HepG2 (cell line): ENCODE results near the gene HDAC4. TPM values are rescaled to one million over a fixed set of nuclear protein-coding genes. Genes with fewer than 3 reads are reported as not detected.

Experiments used
- ATAC-seq: fragments of 200-7000 bp; cut with Tn5 transposase; 3 replicates; pipeline ENCODE4 v1.9.1; 2020; ENCODE audit warnings: mild to moderate bottlenecking, moderate library complexity
- BruUV-seq: library from RNA; stranded (reverse); fragments of 400-500 nt; replicated peaks from 2 replicates; lab custom pipeline; 2021; lab: Mats Ljungman, UMichigan
- CTCF ChIA-PET: fragments of 300-600 bp; formaldehyde crosslinking; extraction: SDS; loops from one replicate; lab custom pipeline; 2021; ENCODE audit warnings: low total read pairs, inconsistent platforms, low intra/inter-chr PET ratio; lab: Yijun Ruan, JAX
- POLR2A ChIA-PET: fragments of 350-600 bp; sonication (Branson Sonifier 250); formaldehyde crosslinking; loops from one replicate; lab custom pipeline; 2020; ENCODE audit warnings: antibody characterized with exemption, inconsistent platforms; lab: Yijun Ruan, JAX
- DNase-seq: peaks from one replicate; pipeline ENCODE4 v3.0.0-alpha.2; 2015; ENCODE audit warnings: low spot score
- FAIRE-seq: peaks from 3 replicates; lab custom pipeline; 2011; peaks lifted over from hg19 to GRCh38; lab: Jason Lieb, UNC
- H2AFZ ChIP-seq: one replicate; pipeline ENCODE4 v1.6.1; 2011; ENCODE audit warnings: low read length, inconsistent platforms
- H3K27ac ChIP-seq: fragments of 300-600 bp; 3 replicates; pipeline ENCODE4 v1.8.0; 2011; ENCODE audit warnings: mixed run types, mild to moderate bottlenecking, mixed read lengths, low read length, inconsistent platforms; ENCODE audit not compliant: insufficient read depth; ENCODE audit errors: extremely low read length
- H3K27me3 ChIP-seq, 2 experiments: fragments of 200-600 bp in 1 of 2; 2 replicates in 1 of 2; 3 replicates in 1 of 2; pipeline versions ENCODE4 v1.6.0 to v1.8.0; 2011; ENCODE audit warnings: low read length in 2 of 2, mild to moderate bottlenecking in 2 of 2, moderate library complexity in 2 of 2, inconsistent platforms in 1 of 2; ENCODE audit not compliant: insufficient read depth in 2 of 2, control insufficient read depth in 1 of 2
- H3K36me3 ChIP-seq, 2 experiments: fragments of 200-600 bp in 1 of 2; replicated peaks in 1 of 2; 2 replicates in 1 of 2; 3 replicates in 1 of 2; pipeline versions ENCODE4 v1.5.1 to v1.8.0; 2011; ENCODE audit warnings: low read length in 2 of 2, inconsistent platforms in 1 of 2; ENCODE audit not compliant: insufficient read depth in 2 of 2, control insufficient read depth in 1 of 2
- H3K4me1 ChIP-seq: 2 replicates; pipeline ENCODE4 v1.5.1; 2012; ENCODE audit warnings: low read length, inconsistent platforms; ENCODE audit not compliant: insufficient read depth
- H3K4me2 ChIP-seq: 2 replicates; pipeline ENCODE4 v1.6.0; 2011; ENCODE audit warnings: low read depth, low read length, inconsistent platforms
- H3K4me3 ChIP-seq, 3 experiments: fragments of 200-600 bp in 1 of 3; sonication (generic), shearing (Covaris generic) in 1 of 3; replicated peaks in 1 of 3; 2 replicates each; pipeline ENCODE4 v1.5.1; 2011 to 2016; ENCODE audit warnings: low read length in 3 of 3, inconsistent platforms in 2 of 3, low read depth in 2 of 3, mild to moderate bottlenecking in 2 of 3, control low read depth in 1 of 3, mixed read lengths in 1 of 3; ENCODE audit not compliant: insufficient read depth in 1 of 3
- H3K79me2 ChIP-seq: one replicate; pipeline ENCODE4 v1.6.1; 2011; ENCODE audit warnings: low read length, inconsistent platforms; ENCODE audit not compliant: insufficient read depth
- H3K9ac ChIP-seq: 2 replicates; pipeline ENCODE4 v1.6.0; 2011; ENCODE audit warnings: mild to moderate bottlenecking, low read depth, low read length, inconsistent platforms; ENCODE audit not compliant: insufficient read depth
- H3K9me3 ChIP-seq: 2 replicates; pipeline ENCODE4 v1.5.1; 2012; ENCODE audit warnings: mild to moderate bottlenecking, low read length
- H4K20me1 ChIP-seq: 2 replicates; pipeline ENCODE4 v1.6.0; 2011; ENCODE audit warnings: inconsistent platforms, mild to moderate bottlenecking, low read length, moderate library complexity; ENCODE audit not compliant: insufficient read depth
- HDAC6 ChIP-seq: fragments of 200-600 bp; sonication (generic); IDR thresholded peaks from 2 replicates; pipeline ENCODE4 v1.7.0; 2017; ENCODE audit warnings: mild to moderate bottlenecking, antibody characterized with exemption, low read length, low read depth
- MZF1 ChIP-seq: sonication (generic); formaldehyde crosslinking; IDR thresholded peaks from 2 replicates; pipeline ENCODE4 v1.8.1; 2023; ENCODE audit warnings: mild to moderate bottlenecking, missing genetic modification reagents, borderline replicate concordance
- NFYB ChIP-seq: sonication (generic); formaldehyde crosslinking; IDR thresholded peaks from 2 replicates; pipeline ENCODE4 v1.4.0; 2020; ENCODE audit warnings: missing genetic modification reagents
- TP53 ChIP-seq: sonication (generic); formaldehyde crosslinking; conservative IDR thresholded peaks from 2 replicates; pipeline ENCODE4 v1.4.0; 2020; ENCODE audit warnings: missing genetic modification reagents
- ZC3H13 ChIP-seq: sonication (generic); formaldehyde crosslinking; IDR thresholded peaks from 2 replicates; pipeline ENCODE4 v1.8.1; 2023; ENCODE audit warnings: mild to moderate bottlenecking, missing genetic modification reagents, moderate library complexity
- ZNF235 ChIP-seq: sonication (generic); formaldehyde crosslinking; IDR thresholded peaks from 2 replicates; pipeline ENCODE4 v1.8.1; 2023; ENCODE audit warnings: mild to moderate bottlenecking, missing genetic modification reagents, borderline replicate concordance
- WGBS: methylation state at CpG from one replicate; pipeline ENCODE4 v1.1.6; 2017; ENCODE audit warnings: low lambda C conversion rate; 5-methylcytosine and 5-hydroxymethylcytosine counted together
- in situ Hi-C: cut with HindIII; loops from 2 replicates; pipeline ENCODE4 v1.10.0; 2017; ENCODE audit warnings: low pct_unique_long_range_greater_than_20kb; ENCODE audit not compliant: extremely low pct_ligation_motif_present
- intact Hi-C: fragments of 100-400 bp; cut with micrococcal nuclease; formaldehyde crosslinking; loops from one replicate; pipeline ENCODE4 v1.10.0; 2022; ENCODE audit not compliant: unreplicated experiment
- polyA plus RNA-seq, 8 experiments: library from polyadenylated mRNA; depleted of rRNA in 3 of 8; stranded (reverse) in 7 of 8; unstranded in 1 of 8; fragments of >200 nt; fragmentation: Illumina TruSeq in 4 of 8; extraction: Trizol in 4 of 8; gene quantifications; 2 replicates each; pipeline versions ENCODE4 v1.2.1 to v1.2.3, GENCODE V29; 2011 to 2016; ENCODE audit warnings: low read depth in 4 of 8, missing spikeins in 1 of 8, mixed read lengths in 1 of 8; ENCODE audit not compliant: insufficient read depth in 1 of 8
- total RNA-seq, 5 experiments: library from RNA; depleted of rRNA; stranded (reverse); fragments of >200 nt; fragmentation: Illumina TruSeq; extraction: Trizol; gene quantifications; 2 replicates each; pipeline ENCODE4 v1.2.3, GENCODE V29; 2016; ENCODE audit warnings: low read depth in 1 of 5
- TF ChIP-seq, protein P1 (sequence below): sonication (generic); formaldehyde crosslinking; IDR thresholded peaks from 2 replicates; pipeline ENCODE4 v1.5.0; 2020; ENCODE audit warnings: missing genetic modification reagents
- TF ChIP-seq, protein P2 (sequence below): sonication (generic); formaldehyde crosslinking; IDR thresholded peaks from 2 replicates; pipeline ENCODE4 v1.4.0; 2020; ENCODE audit warnings: missing genetic modification reagents, mild to moderate bottlenecking, borderline replicate concordance
- TF ChIP-seq, protein P3 (sequence below): sonication (generic); formaldehyde crosslinking; conservative IDR thresholded peaks from 2 replicates; pipeline ENCODE4 v1.4.0; 2020; ENCODE audit warnings: missing genetic modification reagents
- TF ChIP-seq, protein P4 (sequence below): sonication (generic); formaldehyde crosslinking; IDR thresholded peaks from 2 replicates; pipeline ENCODE4 v1.4.0; 2020; ENCODE audit warnings: missing genetic modification reagents

Gene HDAC4
- total and polyA plus RNA-seq, 2 of the 13 experiments (the other 11 are each of a cell fraction or from before 2014, with no cell fraction given) = 10.1 to 11.5 TPM

DNA sequence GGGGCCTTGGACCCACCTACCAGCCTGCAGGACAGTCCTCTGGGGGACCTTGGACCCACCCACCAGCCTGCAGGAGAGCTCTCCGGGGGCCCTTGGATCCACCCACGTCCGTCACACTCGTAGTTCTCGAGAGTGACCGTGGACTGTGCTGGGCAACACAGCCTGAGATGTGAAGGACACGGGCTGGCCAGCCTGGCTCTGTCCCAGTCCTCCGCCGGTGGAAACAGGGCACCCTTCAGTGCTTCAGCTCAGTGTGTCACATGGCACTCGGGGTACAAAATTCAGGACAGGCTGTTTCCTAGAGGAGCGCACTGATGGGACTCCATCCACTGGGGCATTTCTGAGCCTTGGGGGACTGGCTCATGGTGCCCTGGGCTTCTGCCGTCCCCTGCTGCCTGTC, 341.0 kb downstream of the HDAC4 start:
- H3K27ac ChIP-seq = no peak overlapping the region
- no TSS peak for BruUV-seq
- H2AFZ ChIP-seq = no peak overlapping the region
- ATAC-seq = peak; percentile 16; the same call in 2 of the 3 replicates
- in situ Hi-C loops (no loop called here), intact Hi-C loops (no loop called here)
- H3K36me3 ChIP-seq = peaks cover 1 to 3% of the 10 kb centered on the region in 2 experiments; a peak in 2 of 5 replicates
- H3K79me2 ChIP-seq = no peaks in the 10 kb centered on the region
- H3K9ac ChIP-seq = no peak overlapping the region
- H4K20me1 ChIP-seq = no peaks in the 10 kb centered on the region; the same call in 1 of the 2 replicates
- no peak for DNase-seq
- FAIRE-seq = no peak
- WGBS = 95% methylated on average over 12 of the region's 12 CpGs
- no peaks in the 10 kb centered on the region for H3K9me3 ChIP-seq
- CTCF ChIA-PET = no interaction called here
- TF ChIP-seq NFYB (CRISPR knock-in tag) (no peak), HDAC6 (no peak), TP53 (CRISPR knock-in tag) (no peak), MZF1 (CRISPR knock-in tag) (no peak), ZC3H13 (CRISPR knock-in tag) (no peak)
- TF ChIP-seq, protein P1, sequence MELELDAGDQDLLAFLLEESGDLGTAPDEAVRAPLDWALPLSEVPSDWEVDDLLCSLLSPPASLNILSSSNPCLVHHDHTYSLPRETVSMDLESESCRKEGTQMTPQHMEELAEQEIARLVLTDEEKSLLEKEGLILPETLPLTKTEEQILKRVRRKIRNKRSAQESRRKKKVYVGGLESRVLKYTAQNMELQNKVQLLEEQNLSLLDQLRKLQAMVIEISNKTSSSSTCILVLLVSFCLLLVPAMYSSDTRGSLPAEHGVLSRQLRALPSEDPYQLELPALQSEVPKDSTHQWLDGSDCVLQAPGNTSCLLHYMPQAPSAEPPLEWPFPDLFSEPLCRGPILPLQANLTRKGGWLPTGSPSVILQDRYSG (CRISPR knock-in tag) = no peak
- TF ChIP-seq, all 625 proteins: peak for 0
- POLR2A ChIA-PET = no interaction called here
- Histone ChIP-seq H3K27me3 (no peaks in the 10 kb centered on the region), H3K4me1 (no peaks in the 10 kb centered on the region), H3K4me2 (no peak overlapping the region), H3K4me3 (no peak overlapping the region)

DNA sequence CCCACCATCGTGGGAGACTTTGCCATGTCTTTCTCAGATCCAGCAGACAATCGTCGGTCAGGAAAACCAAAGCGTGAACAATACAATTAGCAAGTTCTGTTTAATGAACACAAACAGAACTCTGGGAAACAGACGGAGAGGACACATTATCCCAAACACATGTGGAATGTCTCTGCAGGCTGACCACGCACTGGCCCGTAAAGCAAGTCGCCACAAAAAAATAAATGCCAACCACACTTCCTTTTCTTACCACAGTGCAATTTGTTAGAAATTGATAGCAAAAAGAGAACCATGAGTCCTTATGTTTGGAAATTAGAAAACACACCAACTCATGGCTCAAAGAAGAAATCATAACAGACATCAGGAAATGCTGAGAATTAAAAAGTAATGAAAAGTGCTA, 342.1 kb downstream of the HDAC4 start:
- POLR2A ChIA-PET = no interaction called here
- CTCF ChIA-PET = no interaction called here
- FAIRE-seq = no peak
- no peak for TF ChIP-seq ZNF235 (CRISPR knock-in tag)
- TF ChIP-seq, protein P2, sequence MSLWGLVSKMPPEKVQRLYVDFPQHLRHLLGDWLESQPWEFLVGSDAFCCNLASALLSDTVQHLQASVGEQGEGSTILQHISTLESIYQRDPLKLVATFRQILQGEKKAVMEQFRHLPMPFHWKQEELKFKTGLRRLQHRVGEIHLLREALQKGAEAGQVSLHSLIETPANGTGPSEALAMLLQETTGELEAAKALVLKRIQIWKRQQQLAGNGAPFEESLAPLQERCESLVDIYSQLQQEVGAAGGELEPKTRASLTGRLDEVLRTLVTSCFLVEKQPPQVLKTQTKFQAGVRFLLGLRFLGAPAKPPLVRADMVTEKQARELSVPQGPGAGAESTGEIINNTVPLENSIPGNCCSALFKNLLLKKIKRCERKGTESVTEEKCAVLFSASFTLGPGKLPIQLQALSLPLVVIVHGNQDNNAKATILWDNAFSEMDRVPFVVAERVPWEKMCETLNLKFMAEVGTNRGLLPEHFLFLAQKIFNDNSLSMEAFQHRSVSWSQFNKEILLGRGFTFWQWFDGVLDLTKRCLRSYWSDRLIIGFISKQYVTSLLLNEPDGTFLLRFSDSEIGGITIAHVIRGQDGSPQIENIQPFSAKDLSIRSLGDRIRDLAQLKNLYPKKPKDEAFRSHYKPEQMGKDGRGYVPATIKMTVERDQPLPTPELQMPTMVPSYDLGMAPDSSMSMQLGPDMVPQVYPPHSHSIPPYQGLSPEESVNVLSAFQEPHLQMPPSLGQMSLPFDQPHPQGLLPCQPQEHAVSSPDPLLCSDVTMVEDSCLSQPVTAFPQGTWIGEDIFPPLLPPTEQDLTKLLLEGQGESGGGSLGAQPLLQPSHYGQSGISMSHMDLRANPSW (CRISPR knock-in tag) = no peak
- TF ChIP-seq, protein P3, sequence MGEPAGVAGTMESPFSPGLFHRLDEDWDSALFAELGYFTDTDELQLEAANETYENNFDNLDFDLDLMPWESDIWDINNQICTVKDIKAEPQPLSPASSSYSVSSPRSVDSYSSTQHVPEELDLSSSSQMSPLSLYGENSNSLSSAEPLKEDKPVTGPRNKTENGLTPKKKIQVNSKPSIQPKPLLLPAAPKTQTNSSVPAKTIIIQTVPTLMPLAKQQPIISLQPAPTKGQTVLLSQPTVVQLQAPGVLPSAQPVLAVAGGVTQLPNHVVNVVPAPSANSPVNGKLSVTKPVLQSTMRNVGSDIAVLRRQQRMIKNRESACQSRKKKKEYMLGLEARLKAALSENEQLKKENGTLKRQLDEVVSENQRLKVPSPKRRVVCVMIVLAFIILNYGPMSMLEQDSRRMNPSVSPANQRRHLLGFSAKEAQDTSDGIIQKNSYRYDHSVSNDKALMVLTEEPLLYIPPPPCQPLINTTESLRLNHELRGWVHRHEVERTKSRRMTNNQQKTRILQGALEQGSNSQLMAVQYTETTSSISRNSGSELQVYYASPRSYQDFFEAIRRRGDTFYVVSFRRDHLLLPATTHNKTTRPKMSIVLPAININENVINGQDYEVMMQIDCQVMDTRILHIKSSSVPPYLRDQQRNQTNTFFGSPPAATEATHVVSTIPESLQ = no peak
- TF ChIP-seq, protein P4, sequence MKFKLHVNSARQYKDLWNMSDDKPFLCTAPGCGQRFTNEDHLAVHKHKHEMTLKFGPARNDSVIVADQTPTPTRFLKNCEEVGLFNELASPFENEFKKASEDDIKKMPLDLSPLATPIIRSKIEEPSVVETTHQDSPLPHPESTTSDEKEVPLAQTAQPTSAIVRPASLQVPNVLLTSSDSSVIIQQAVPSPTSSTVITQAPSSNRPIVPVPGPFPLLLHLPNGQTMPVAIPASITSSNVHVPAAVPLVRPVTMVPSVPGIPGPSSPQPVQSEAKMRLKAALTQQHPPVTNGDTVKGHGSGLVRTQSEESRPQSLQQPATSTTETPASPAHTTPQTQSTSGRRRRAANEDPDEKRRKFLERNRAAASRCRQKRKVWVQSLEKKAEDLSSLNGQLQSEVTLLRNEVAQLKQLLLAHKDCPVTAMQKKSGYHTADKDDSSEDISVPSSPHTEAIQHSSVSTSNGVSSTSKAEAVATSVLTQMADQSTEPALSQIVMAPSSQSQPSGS (CRISPR knock-in tag) = no peak

More for the DNA sequence above, 342.1 kb downstream of the HDAC4 start:
- BruUV-seq = no TSS peak
- DNase-seq (no peak), ATAC-seq (no peak)
- Histone ChIP-seq H3K4me1 (no peaks in the 10 kb centered on the region), H3K4me2 (no peak overlapping the region), H3K27ac (no peak overlapping the region), H3K4me3 (no peak overlapping the region), H4K20me1 (no peaks in the 10 kb centered on the region), H2AFZ (no peak overlapping the region), H3K9me3 (no peaks in the 10 kb centered on the region), H3K36me3 (peaks cover 5 to 9% of the 10 kb centered on the region in 2 experiments; a peak in 4 of 5 replicates), H3K27me3 (no peaks in the 10 kb centered on the region), H3K79me2 (no peaks in the 10 kb centered on the region), H3K9ac (no peak overlapping the region)
- 95% methylated on average over 8 of the region's 8 CpGs for WGBS
- in situ Hi-C loops = no loop called here
- intact Hi-C loops = no loop called here
